HG03066 (cell line): ENCODE data around the gene SH2D1B.
"Not testable (repeated sequence)": the region's sequence is repeated elsewhere in the genome, so short reads cannot be mapped to it uniquely, and the experiment has no call there.

Experiments used
- ATAC-seq: cut with Tn5 transposase; IDR thresholded peaks from one replicate; pipeline ENCODE4 v1.9.1; 2021; ENCODE audit warnings: low read depth; ENCODE audit not compliant: unreplicated experiment

SH2D1B gene, protein sequence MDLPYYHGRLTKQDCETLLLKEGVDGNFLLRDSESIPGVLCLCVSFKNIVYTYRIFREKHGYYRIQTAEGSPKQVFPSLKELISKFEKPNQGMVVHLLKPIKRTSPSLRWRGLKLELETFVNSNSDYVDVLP

DNA sequence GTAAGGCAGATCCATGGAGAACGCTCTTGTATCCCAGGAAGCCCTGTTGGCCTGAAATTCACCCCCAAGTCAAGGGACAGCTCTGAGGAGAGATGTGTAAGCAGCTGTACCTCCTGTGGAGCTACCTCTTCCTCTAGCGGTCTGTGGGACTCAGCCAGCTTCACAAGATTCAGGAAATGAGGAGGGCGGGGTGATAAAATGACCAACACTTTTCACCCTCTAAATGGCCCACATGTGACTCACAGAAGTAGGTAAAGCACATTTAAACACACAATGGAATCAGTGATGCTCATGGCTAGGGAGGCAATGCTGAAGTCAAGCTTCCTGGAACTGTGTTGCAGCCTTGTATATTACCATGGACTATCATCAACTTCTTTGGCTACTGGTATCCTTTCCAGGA is at the start of gene SH2D1B:
Gene SH2D1B, minus strand, starts transcription at position 135 of the 400 bp plus-strand sequence. Its CDS starts 120 bp downstream, at position 15.
- ATAC-seq, result no peak

DNA sequence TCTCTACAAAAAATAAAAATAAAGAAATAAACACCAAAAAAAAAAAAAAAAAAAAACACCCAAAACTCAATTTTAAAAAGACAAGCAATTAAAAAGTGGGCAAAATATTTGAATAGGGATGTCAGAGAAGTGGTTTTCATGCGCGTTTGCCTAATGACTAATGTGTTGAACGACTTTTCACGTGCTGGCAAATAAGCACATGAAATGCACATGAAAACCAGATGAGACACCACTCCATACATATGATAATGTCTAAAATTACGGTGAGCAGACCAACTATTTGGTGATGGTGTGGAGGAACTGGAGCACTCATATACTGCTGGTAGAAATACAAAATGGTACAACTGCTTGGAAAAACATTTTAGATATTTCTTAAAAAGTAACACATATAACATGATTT is 46.3 kb upstream of the SH2D1B start:
- ATAC-seq, result no peak

DNA sequence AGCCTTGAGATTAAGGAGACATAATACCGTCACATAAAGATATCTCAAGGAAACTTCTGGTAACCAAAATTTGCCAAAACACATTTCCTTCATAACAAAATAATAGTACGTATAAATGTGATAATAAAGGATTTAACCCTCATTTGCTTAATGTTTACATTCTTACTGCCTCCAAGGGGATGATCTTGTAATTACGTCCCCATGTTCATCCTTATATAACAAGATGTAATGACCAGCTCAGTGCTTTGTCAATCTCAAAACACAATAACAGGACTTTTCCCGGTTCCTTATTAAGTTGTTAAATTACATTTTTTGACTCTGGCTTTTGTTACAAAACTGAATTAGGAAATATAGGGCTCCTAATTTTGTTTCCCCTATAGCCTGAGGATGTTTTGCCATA is 44.4 kb upstream of the SH2D1B start:
- ATAC-seq, result no peak

DNA sequence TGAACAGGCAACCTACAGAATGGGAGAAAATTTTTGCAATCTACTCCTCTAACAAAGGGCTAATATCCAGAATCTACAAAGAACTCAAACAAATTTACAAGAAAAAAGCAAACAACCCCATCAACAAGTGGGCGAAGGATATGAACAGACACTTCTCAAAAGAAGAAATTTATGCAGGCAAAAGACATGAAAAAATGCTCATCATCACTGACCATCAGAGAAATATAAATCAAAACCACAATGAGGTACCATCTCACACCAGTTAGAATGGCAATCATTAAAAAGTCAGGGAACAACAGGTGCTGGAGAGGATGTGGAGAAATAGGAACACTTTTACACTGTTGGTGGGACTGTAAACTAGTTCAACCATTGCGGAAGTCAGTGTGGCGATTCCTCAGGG is 42.4 kb upstream of the SH2D1B start:
- not testable (repeated sequence) for ATAC-seq

DNA sequence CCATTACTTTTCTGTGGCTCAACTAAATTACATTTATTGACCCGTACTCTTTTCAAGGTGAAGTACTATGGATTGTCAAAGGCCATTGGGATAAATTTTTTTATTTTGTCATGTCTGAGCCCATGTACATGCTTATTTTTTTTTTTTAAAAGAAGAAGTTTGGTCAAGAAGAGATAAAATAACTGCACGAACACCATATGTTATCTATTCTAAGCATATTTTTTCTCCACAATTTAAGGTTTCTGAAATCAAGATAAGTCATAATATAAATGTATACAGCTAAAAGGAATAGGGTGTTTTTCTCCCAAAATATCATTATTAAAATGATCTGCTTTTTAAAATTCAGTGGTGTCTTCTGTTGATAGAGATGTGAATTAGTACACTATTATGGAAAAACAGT is 35.0 kb upstream of the SH2D1B start:
- no peak for ATAC-seq

DNA sequence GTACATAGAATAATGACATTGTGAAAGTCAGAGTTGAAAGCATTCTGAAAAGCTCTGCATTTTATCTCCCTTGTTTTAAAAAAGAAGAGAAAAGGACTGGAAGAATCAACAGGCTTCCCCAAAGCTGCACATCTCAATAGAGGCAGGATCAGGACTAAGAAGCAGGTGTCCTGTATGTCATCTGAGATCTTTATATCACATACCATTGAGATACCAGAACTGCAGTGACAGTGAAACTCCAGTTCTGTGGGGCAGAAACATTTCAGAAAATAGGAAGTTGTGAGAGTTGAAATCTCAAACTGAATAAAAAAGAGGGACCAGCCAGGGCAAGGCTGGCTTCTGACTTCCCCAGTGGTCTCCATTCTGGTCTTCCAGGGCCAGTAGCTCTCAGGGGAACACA is 33.0 kb upstream of the SH2D1B start:
- ATAC-seq, result no peak

DNA sequence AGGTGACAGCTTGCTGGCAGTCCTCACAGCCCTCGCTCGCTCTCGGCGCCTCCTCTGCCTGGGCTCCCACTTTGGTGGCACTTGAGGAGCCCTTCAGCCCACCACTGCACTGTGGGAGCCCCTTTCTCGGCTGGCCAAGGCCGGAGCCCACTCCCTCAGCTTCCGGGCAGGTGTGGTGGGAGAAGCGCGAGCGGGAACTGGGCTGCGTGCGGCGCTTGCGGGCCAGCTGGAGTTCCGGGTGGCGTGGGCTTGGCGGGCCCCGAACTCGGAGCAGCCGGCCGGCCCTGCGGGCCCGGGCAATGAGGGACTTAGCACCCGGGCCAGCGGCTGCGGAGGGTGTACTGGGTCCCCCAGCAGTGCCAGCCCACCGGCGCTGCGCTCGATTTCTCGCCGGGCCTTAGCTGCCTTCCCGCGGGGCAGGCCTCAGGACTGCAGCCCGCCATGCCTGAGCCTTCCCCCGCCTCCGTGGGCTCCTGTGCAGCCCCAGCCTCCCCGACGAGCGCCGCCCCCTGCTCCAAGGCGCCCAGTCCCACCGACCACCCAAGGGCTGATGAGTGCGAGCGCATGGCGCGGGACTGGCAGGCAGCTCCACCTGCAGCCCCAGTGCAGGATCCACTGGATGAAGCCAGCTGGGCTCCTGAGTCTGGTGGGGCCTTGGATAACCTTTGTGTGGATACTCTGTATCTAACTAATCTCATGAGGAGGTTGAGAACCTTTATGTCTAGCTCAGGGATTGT is 21.2 kb upstream of the SH2D1B start:
- ATAC-seq, result not testable (repeated sequence)

DNA sequence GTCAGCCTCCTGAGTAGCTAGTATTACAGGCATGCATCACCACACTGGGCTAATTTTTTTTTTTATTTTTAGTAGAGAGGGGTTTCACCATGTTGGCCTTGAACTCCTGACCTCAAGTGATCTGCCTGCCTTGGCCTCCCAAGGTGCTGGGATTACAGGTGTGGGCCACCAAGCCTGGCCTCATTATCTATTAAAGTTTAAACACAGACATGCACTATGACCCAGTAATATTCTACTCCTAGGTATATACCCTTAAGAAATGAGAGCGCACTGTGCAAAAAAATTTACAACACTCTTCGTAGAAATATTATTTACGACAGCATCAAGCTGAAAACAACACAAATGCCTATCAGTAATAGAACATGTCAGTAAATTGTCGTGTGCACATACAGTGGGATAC is 18.6 kb upstream of the SH2D1B start:
- ATAC-seq, result no peak

DNA sequence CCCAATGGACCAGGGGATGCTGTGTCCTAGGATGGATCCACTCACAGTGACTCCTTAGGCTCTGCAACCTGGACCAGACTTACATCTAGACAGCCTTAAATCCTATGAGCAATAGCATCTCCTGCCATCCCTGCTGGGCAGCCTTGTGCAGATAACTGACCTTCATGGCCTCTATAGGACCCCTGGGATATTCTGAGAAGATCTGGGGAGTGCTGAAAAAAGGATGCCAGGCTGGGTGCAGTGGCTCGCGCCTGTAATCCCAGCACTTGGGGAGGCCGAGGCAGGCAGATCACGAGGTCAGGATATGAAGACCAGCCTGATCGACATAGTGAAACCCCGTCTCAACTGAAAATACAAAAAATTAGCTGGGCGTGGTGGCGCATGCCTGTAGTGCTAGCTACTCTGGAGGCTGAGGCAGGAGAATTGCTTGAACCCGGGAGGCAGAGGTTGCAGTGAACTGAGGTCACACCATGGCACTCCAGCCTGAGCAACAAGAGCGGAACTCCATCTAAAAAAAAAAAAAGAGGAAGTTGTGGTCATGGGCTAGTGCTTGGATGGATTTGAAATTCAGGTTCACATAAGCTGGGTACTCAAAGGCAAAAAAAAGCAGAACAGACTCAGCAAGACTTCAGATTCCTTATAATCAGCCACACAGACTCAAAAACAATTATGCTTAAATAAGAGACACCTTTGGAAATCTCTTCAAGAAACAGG is 10.9 kb upstream of the SH2D1B start:
- ATAC-seq, result no peak

DNA sequence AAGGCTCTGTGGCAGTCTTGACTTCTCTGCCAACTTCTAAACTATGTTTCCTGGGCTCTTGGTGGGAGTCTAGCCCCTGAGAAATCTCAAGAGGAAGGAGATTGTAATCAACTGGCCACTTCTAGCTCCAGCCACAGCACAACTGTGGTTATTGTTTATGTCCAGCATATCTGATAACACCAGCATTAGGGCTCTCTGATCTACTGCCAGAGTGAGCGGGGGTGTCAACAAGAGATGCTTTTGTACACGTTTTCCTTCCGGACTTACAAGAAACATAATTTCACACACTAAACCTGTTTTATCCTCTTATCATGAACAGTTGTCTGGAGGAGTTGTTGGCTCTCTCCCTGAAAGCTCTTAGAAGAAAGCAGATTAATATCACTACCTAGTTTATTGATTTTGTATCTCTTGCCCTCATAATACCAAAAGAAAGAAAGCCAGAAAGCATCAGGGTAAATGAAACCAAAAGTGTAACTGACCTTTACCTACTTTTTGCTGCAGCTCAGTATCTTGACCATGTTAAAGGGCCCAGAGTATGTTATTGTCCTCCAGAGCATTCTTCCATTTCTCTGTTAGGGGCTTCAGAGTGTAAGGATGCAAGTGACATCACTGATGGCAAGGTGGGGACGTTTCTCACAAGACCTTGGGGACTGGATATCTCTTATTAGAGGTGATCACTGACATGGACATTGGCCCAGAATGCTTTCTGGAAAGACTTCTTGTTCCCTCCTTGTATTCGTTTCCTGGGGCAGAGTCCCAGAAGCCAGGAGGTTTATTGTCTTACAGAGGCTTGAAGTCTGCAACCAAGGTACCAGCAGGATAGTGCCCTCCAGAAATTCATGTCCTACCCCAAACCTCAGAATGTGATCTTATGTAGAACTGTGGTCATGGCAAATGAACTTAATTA is 9.6 kb upstream of the SH2D1B start:
- no peak for ATAC-seq

DNA sequence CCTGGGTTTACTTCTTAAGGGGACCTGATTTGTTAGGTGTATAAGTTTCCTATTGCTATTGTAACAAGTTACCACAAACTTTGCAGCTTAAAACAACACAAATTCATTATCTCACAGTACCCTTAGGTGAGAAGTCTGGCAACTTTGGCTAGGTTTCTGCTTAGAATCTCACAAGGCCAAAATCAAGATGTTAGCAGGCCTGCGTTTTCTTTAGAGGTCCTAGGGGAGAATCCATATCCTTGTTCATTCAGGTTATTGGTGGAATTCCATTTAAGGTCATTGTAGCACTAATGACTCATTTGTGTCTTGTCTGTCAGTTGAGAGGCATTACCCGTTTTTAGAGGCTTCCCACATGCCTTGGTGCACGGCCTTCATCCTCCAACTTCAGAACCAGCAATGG is 8.2 kb upstream of the SH2D1B start:
- no peak for ATAC-seq

DNA sequence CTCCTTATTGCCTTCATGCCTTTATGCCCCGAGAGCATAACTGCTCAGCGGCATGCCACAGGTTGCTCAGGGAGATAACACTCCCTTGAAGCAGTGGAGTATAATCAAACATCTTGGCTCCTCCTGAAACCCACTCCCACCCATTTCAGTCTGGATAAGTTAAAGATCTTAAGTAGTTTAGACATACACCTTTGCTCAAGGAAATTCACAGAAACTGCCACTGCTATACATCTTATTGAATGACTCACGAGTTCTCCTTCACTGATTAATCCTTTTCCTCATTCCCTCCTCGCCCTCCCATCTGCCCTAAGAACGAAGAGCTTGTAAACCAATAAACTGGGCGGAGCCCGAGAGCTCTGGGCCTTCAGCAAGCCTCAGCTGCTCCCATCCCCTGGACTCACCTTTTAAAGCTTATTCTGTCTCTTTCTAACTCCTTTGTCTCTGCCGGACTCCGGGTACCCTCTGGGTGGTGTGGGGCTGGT is 7.6 kb upstream of the SH2D1B start:
- not testable (repeated sequence) for ATAC-seq

DNA sequence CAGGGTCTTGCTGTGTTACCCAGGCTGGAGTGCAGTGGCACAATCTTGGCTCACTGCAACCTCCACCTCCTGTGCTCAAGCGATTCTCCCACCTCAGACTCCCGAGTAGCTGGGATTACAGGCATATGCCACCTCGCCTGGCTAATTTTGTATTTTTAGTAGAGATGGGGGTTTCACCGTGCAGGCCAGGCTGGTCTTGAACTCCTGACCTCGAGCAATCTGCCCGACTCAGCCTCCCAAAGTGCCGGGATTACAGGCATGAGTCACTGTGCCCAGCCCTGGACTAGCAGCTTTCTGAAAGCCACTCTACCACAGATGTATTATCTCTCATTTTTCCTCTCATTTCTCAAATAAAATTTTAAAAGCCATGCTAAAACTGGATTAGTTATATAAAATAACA is 6.6 kb upstream of the SH2D1B start:
- ATAC-seq, result not testable (repeated sequence)

DNA sequence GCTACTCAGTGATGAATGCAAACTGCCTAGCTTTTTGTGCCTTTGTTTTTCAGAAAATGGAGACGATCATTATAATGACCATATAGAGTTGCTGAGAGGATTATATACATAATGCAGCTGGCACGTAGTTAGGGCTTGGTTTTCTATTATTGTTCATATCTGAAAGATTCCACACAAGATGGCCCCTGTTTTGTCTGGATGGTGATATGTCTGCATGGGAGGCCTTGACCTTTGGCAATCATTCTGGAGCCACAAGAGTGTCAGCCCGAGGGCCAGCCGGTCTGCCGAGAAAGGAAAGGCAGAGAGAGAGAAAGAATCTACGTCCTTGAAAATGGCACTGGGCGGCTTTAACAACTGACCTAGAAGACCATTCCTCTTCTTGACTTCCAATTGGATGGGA is 5.7 kb upstream of the SH2D1B start:
- ATAC-seq, result no peak

DNA sequence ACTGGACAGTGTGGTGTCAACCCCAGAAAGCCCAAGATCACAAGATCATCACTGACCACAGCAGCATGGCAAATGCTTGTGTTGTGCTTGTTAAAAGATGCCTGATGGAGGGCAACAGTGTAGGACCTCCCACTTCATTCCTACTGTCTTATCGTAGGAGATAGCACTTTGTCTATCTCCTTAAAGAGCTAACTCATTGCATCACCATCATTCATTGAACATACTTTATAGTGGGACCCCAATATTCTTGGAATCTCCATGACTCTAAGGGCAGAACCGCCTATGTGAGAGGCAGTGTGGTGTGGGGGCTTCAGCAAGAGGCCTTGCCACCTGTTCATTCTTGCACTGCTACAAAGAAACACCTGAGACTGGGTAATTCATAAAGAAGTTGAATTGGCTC is 5.0 kb upstream of the SH2D1B start:
- no peak for ATAC-seq

DNA sequence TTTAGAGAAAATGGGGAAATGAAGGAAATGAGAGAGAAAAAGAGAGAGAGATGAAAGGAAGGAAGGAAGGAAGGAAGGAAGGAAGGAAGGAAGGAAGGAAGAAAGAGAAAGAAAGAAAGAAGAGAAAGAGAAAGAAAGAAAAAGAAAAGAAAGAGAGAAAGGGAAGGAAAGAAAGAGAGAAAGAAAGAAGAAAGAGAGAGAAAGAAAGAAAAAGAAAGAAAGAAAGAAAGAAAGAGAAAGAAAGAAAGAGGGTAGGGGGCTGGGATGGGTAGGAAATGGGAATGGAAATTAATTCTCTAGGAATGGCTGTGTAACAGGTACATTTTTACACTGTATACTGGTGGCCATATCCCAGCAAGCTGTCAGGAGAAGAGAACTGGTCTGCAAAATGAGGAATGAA is 4.3 kb upstream of the SH2D1B start:
- ATAC-seq, result no peak

DNA sequence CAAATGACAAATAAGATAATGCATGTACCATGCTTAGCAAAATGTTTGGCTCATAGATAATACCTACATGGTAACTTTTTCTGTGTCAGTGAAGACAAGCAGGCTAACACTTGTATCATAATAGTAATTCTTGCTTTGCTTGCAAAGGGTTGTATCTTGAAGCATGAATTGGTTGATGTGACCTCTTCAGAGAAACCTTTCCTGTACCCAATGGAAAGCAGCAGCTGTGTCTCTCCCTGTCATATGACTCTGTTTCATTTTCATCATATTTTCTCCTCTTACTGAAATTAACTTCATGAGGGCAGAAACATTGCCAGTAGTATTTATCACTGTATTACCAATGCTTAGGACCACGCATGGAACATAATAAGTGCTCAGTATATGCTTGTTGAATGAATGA is 4.4 kb downstream of the SH2D1B start:
- no peak for ATAC-seq

DNA sequence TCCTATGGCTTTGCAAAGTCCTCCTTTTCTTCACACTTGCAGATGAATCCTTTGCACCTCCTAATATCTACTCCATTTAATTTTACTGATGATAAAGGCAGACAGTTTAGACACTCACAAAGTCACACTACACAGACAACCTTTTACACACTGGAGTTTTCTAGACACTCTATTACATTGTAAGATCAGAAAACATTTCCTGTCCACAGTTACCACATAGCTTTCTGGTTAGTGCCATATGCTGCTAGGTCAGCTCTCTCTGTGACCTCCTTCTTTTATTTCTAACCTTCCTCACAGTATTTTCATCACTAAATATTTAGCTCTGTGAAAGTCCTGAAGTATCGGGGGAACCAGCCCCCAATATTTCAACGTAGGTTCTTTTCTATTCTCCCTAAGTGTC is 5.1 kb downstream of the SH2D1B start:
- no peak for ATAC-seq

DNA sequence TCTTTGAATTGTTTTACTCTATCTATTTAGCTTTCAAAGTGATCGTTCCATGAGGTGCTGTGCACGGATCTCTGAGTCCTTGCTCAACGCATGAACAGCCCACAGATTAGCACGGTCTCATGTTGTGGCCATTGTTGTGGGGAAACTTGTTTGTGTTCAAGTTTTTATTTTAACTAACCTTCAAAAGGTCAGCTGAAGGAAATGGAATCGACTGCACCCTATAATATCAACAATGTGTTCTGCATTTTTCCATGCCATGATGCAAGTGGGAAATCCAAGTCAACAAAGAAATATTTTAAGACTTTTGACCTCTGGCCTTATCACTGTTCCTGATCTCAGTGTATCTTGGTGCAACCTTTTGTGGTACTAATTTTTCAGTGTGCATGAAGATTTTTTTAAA is 6.1 kb downstream of the SH2D1B start:
- ATAC-seq, result no peak

DNA sequence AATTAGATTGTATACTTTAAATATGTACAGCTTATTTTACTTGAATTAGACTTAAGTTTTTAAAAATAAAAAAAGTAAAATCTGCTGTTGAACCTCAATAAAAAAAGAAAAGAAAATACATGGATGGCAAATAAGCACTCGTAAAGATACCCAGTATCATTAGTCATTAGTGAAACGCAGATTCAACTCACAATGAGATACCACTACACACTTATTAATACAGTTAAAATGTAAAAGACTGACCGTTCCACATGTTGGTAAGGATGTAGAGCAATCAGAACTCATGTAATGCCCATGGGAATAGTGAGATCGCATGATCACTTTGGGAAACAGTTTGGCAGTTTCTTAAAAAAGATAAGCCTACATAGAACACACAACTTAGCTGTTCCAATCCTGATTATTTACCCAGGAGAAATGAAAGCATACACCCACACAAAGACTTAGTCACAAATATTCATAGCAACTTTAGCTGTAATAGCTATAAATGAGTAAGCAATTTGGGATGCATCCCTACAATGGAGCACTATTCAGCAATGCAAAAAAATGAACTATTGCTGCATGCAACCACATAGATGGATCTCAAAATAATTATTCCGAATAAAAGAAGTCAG is 7.3 kb downstream of the SH2D1B start:
- ATAC-seq, result no peak
